SU-DHL-6 (cell line): Measurements from ENCODE around the gene MTG2.

ENCODE experiments used
- H2AFZ ChIP-seq: fragments of 200-600 bp; sonication (generic); 2 replicates; pipeline ENCODE4 v1.6.1; 2014; ENCODE audit warnings: low read depth, mild to moderate bottlenecking, moderate library complexity, mixed read lengths, antibody characterized with exemption, low read length; ENCODE audit not compliant: severe bottlenecking
- H3F3A ChIP-seq: fragments of 200-600 bp; shearing (Covaris generic); 2 replicates; pipeline ENCODE4 v1.6.0; 2016; ENCODE audit warnings: antibody characterized with exemption, mild to moderate bottlenecking; ENCODE audit not compliant: insufficient read depth
- H3K27ac ChIP-seq: fragments of 200-600 bp; sonication (generic); 2 replicates; pipeline ENCODE4 v1.5.1; 2016; ENCODE audit warnings: low read depth, mild to moderate bottlenecking, low read length, moderate library complexity, mixed read lengths
- H3K27me3 ChIP-seq: fragments of 200-600 bp; sonication (generic), shearing (Covaris generic); 2 replicates; pipeline ENCODE4 v1.6.0; 2014; ENCODE audit warnings: mild to moderate bottlenecking, low read length
- H3K36me3 ChIP-seq: fragments of 200-600 bp; sonication (generic); 2 replicates; pipeline ENCODE4 v1.6.1; 2014; ENCODE audit warnings: mild to moderate bottlenecking, low read length, mixed read lengths
- H3K4me2 ChIP-seq: fragments of 300-600, 200-600 bp; shearing (Covaris generic), sonication (generic); 2 replicates; pipeline ENCODE4 v1.6.0; 2014; ENCODE audit warnings: low read length, low read depth, mild to moderate bottlenecking; ENCODE audit not compliant: poor library complexity, severe bottlenecking
- H3K4me3 ChIP-seq: fragments of 200-600 bp; sonication (generic); 2 replicates; pipeline ENCODE4 v1.5.1; 2014; ENCODE audit warnings: antibody characterized with exemption, low read length, mild to moderate bottlenecking, mixed read lengths; ENCODE audit not compliant: insufficient read depth, poor library complexity, severe bottlenecking
- H3K79me2 ChIP-seq: fragments of 200-600 bp; sonication (generic); 2 replicates; pipeline ENCODE4 v1.6.1; 2014; ENCODE audit warnings: mild to moderate bottlenecking, low read length, moderate library complexity; ENCODE audit not compliant: insufficient read depth
- H3K9ac ChIP-seq: fragments of 200-600 bp; sonication (generic); 2 replicates; pipeline ENCODE4 v1.7.0; 2014; ENCODE audit warnings: mild to moderate bottlenecking, low read length
- H3K9me2 ChIP-seq: fragments of 200-600 bp; sonication (generic); replicated peaks from 2 replicates; pipeline ENCODE4 v1.6.1; 2014; ENCODE audit warnings: low read length; ENCODE audit not compliant: insufficient read depth
- H3K9me3 ChIP-seq: fragments of 200-600 bp; sonication (generic); 2 replicates; pipeline ENCODE4 v1.6.1; 2014; ENCODE audit warnings: low read length, mixed read lengths; ENCODE audit not compliant: insufficient read depth
- H4K20me1 ChIP-seq: fragments of 200-600 bp; sonication (generic); 2 replicates; pipeline ENCODE4 v1.6.1; 2014; ENCODE audit warnings: low read depth, mild to moderate bottlenecking, antibody characterized with exemption, low read length, moderate library complexity, mixed read lengths
- EZH2phosphoT487 ChIP-seq: fragments of 200-600 bp; sonication (generic), shearing (Covaris generic); conservative IDR thresholded peaks from 2 replicates; pipeline ENCODE4 v1.6.1; 2018; ENCODE audit warnings: mild to moderate bottlenecking, antibody characterized with exemption, low read length, moderate library complexity, mixed read lengths
- TF ChIP-seq, protein P1 (sequence below): fragments of 200-600 bp; sonication (generic); IDR thresholded peaks from one replicate; pipeline ENCODE4 v1.5.1; 2017; ENCODE audit warnings: antibody characterized with exemption, mild to moderate bottlenecking, low read length, moderate library complexity; ENCODE audit not compliant: insufficient read depth, poor library complexity, severe bottlenecking

Gene MTG2

GRCh38 chr20:62211769-62212288, 29.0 kb downstream of the MTG2 start:
- Histone ChIP-seq H3K9me3 (no peaks in the 10 kb centered on the region), H3K4me2 (no peak overlapping the region), H3K4me3 (no peak overlapping the region), H2AFZ (no peak overlapping the region), H4K20me1 (no peaks in the 10 kb centered on the region), H3K9ac (no peak overlapping the region), H3K9me2 (no peaks in the 10 kb centered on the region), H3K79me2 (no peaks in the 10 kb centered on the region), H3K27ac (no peak overlapping the region), H3K27me3 (no peaks in the 10 kb centered on the region), H3K36me3 (no peaks in the 10 kb centered on the region), H3F3A (no peaks in the 10 kb centered on the region)
- no peak for TF ChIP-seq EZH2phosphoT487
- TF ChIP-seq, protein P1, sequence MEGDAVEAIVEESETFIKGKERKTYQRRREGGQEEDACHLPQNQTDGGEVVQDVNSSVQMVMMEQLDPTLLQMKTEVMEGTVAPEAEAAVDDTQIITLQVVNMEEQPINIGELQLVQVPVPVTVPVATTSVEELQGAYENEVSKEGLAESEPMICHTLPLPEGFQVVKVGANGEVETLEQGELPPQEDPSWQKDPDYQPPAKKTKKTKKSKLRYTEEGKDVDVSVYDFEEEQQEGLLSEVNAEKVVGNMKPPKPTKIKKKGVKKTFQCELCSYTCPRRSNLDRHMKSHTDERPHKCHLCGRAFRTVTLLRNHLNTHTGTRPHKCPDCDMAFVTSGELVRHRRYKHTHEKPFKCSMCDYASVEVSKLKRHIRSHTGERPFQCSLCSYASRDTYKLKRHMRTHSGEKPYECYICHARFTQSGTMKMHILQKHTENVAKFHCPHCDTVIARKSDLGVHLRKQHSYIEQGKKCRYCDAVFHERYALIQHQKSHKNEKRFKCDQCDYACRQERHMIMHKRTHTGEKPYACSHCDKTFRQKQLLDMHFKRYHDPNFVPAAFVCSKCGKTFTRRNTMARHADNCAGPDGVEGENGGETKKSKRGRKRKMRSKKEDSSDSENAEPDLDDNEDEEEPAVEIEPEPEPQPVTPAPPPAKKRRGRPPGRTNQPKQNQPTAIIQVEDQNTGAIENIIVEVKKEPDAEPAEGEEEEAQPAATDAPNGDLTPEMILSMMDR: no peak

DNA sequence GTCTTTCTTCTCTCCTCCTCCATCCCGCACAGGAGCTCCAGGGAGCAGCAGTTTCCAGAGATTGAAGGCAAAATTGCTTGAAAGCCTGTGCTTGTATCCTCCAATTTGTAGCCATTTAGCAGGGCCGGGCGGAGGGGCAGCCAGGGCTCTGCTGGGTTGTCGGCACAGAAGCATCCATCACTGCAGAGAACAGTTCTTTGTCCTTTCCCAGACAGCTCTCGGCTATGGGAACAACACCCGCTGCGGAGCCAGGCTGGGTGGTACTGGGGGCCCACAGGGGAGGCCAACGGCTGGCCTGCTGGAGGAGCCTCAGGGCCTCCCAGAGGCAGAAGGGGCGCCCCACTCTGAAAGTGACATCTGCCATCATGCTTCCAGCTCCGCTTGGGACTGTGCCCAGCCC, 29.5 kb downstream of the MTG2 start:
- H2AFZ ChIP-seq: no peak overlapping the region
- no peak overlapping the region for H3K9ac ChIP-seq
- H3K9me3 ChIP-seq: no peaks in the 10 kb centered on the region
- H4K20me1 ChIP-seq: no peaks in the 10 kb centered on the region
- no peaks in the 10 kb centered on the region for H3K36me3 ChIP-seq
- no peaks in the 10 kb centered on the region for H3K79me2 ChIP-seq
- no peak overlapping the region for H3K27ac ChIP-seq
- H3K9me2 ChIP-seq: no peaks in the 10 kb centered on the region
- H3K27me3 ChIP-seq: no peaks in the 10 kb centered on the region
- TF ChIP-seq, protein P1: no peak
- no peak for TF ChIP-seq EZH2phosphoT487
- no peaks in the 10 kb centered on the region for H3F3A ChIP-seq
- no peak overlapping the region for H3K4me3 ChIP-seq
- no peak overlapping the region for H3K4me2 ChIP-seq

DNA sequence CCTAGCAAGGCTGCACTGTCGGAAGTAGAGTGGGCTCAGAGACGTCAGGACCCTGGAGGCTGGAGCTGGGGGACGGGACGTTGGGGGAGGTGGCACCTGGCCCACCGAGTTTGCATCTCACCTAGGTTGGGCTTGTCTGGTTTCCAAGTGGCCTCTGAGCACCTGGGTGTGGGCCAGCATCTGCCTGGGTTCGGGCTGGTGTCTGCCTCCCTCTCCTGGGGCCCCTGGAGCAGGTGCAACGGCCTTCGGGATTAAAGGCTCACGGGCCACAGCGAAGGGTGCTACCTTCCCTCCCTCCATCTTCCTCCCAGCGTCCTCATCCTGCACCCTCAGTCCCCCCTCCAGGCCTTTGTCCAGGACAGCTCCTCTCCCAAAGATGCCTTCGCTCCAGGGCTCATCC, 31.2 kb downstream of the MTG2 start:
- TF ChIP-seq, protein P1: no peak
- no peak for TF ChIP-seq EZH2phosphoT487
- Histone ChIP-seq H2AFZ (no peak overlapping the region), H3K27me3 (no peaks in the 10 kb centered on the region), H4K20me1 (no peaks in the 10 kb centered on the region), H3K79me2 (no peaks in the 10 kb centered on the region), H3K36me3 (no peaks in the 10 kb centered on the region), H3K9me3 (no peaks in the 10 kb centered on the region), H3K4me3 (no peak overlapping the region), H3F3A (no peaks in the 10 kb centered on the region), H3K9ac (no peak overlapping the region), H3K4me2 (no peak overlapping the region), H3K9me2 (no peaks in the 10 kb centered on the region), H3K27ac (no peak overlapping the region)
